HG02571 (cell line): Measurements from ENCODE around the gene TXNDC16.
"Not testable (repeated sequence)": the region's sequence is repeated elsewhere in the genome, so short reads cannot be mapped to it uniquely, and the experiment has no call there.

Experiments
- ATAC-seq: cut with Tn5 transposase; IDR thresholded peaks from one replicate; pipeline ENCODE4 v1.9.1; 2021; ENCODE audit warnings: mild to moderate bottlenecking, moderate library complexity; ENCODE audit not compliant: unreplicated experiment

The TXNDC16 gene

GRCh38 chr14:52545584-52546317 lies 6.6 kb downstream of the TXNDC16 start:
- ATAC-seq: no peak

GRCh38 chr14:52538623-52539022 lies 13.7 kb downstream of the TXNDC16 start:
- no peak for ATAC-seq

- ATAC-seq: no peak
These were observed 16.0 kb downstream of the TXNDC16 start for GRCh38 chr14:52536269-52536668.

GRCh38 chr14:52531481-52531880 lies 20.8 kb downstream of the TXNDC16 start:
- ATAC-seq: no peak

- ATAC-seq: no peak
These were observed 25.3 kb downstream of the TXNDC16 start for GRCh38 chr14:52527052-52527451.

- ATAC-seq: no peak
These were observed 29.5 kb downstream of the TXNDC16 start for GRCh38 chr14:52522581-52523345.

- ATAC-seq: no peak
These were observed 30.3 kb downstream of the TXNDC16 start for GRCh38 chr14:52522033-52522432.

- ATAC-seq: no peak
These were observed 38.1 kb downstream of the TXNDC16 start for GRCh38 chr14:52514046-52514811.

- ATAC-seq: no peak
These were observed 39.1 kb downstream of the TXNDC16 start for GRCh38 chr14:52513249-52513648.

- ATAC-seq: no peak
These were observed 57.9 kb downstream of the TXNDC16 start for GRCh38 chr14:52494444-52494843.

GRCh38 chr14:52485350-52485960 lies 66.8 kb downstream of the TXNDC16 start:
- no peak for ATAC-seq

- ATAC-seq: no peak
These were observed 70.4 kb downstream of the TXNDC16 start for GRCh38 chr14:52481864-52482263.

GRCh38 chr14:52473557-52473956 lies 78.7 kb downstream of the TXNDC16 start:
- no peak for ATAC-seq

GRCh38 chr14:52472728-52473127 lies 79.6 kb downstream of the TXNDC16 start:
- ATAC-seq: no peak

GRCh38 chr14:52472251-52472650 lies 80.1 kb downstream of the TXNDC16 start:
- not testable (repeated sequence) for ATAC-seq

GRCh38 chr14:52467515-52468266 lies 84.6 kb downstream of the TXNDC16 start:
- no peak for ATAC-seq

GRCh38 chr14:52464175-52464574 lies 88.1 kb downstream of the TXNDC16 start:
- ATAC-seq: no peak

- ATAC-seq: no peak
These were observed 88.9 kb downstream of the TXNDC16 start for GRCh38 chr14:52463375-52463774.

GRCh38 chr14:52461721-52462120 lies 90.6 kb downstream of the TXNDC16 start:
- ATAC-seq: no peak

- no peak for ATAC-seq
These were observed 93.6 kb downstream of the TXNDC16 start for GRCh38 chr14:52458721-52459085.
